Measurements from ENCODE around the gene HOOK2. TPM values are rescaled to one million over a fixed set of nuclear protein-coding genes. Genes with fewer than 3 reads are reported as not detected.

Gene HOOK2
- total RNA-seq, 1 experiment from 2014 or later = 4.9 TPM

DNA sequence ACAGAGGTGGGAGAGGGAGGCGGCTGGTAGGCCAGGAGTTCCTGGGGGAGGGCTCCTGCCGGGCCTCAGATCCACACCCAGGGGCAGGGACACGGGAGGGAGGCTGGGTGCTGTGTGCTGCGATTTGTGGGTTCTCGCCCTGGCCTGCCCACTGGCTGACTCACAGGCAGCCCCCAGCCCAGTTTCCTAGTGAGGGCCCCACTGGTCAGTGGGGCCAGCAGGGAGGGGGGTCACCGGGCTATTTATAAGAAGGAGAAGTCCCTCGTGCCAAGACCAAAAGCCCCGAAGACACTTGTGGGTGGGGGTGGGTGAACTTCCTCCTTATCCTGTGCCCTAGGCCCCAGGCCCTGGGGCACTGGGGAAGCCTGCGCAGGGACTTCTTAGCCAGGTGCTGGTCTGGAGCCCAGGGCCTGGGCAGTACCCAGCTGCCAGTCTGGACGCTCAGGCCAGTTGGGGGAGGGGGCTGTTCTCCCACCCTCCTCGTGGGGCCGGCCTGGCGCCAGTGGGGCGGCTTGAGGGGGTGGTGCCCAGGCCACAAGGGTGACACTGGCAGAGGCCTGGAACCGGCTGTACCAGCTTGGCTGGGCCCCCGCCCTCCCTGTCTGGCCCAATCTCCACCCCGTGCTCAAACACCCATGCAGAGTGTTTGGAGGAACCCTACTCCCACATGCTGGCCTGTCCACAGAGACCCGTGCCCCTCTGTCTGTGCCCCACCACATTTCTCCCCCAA is 11.0 kb upstream of the HOOK2 start:
- no peak for DNase-seq (ENCODE audit: low read depth, low spot score)
- in situ Hi-C loops (cut with HindIII; ENCODE audit: low pct_unique_long_range_greater_than_20kb, low sequenced_read_pairs) = no loop called here

DNA sequence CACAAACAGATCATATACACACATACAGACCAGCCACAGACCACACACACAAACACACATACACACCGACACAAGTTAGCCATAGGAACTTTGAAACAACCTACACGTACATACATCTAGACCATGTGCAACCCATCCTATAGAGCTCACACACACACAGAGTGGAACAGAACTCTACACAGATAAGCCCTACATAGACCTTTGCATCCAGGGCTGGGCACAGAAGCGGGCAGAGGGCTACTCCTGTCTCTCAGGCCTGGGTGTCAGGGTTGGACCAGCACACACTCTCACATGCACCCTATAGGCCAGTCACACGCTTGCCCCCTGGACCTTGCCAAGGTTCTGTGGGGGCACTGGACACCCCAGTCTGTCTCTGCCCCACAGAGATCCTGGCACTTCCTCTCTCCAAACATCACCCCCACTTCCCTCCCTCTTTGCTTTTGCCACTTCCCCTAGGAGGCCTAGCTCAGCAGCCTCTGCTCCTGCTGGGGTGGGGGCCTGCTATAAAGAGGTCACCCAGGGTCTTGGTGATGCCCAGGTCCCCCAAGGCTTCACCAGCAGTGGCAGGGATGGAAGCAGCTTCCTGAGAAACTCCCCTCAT is 10.2 kb upstream of the HOOK2 start:
- no peak for DNase-seq (ENCODE audit: low read depth, low spot score)
- in situ Hi-C loops (cut with HindIII; ENCODE audit: low pct_unique_long_range_greater_than_20kb, low sequenced_read_pairs) = no loop called here

DNA sequence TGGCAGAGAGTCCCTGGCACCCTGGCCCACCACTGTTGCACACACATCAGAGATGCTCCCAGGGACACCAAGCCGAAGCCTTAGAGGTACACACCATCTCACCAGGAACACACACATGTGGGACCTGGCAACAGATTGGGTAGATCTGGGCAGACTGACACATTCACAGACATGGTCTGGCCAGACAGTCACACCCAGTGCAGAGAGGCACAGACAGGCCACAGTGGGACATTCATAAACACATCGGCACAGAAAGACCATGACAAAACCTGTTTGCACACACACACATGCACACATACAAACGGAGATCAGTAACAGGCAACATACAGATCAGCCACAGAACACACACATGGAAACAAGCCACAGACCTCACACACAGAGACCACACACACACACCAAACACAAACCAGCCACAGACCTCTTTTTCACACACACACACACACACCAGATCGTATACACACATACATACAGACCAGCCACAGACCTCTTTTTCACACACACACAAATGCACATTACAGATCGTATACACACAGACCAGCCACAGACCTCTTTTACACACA is 9.6 kb upstream of the HOOK2 start:
- no peak for DNase-seq (ENCODE audit: low read depth, low spot score)
- in situ Hi-C loops (cut with HindIII; ENCODE audit: low pct_unique_long_range_greater_than_20kb, low sequenced_read_pairs) = no loop called here

DNA sequence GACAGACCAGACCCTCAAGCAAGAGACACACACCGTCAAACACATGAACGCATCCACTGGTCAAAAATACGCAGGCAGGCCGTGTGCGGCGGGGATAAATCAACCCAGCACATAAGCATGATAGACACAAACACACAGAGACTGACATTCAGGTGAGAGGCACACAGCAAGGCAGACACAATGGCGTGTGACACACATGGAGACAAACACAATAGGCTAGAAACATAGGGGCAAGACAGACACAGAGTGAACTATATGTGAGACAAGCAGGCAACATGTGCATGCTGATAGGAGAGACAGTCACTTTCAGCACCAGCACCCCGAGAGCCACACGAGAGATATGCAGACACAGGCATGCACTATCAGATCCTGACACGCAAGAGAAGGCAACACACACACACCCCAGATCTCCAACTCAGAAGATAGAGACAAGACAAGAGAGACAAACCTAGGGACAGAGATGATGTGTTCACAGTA is 9.1 kb upstream of the HOOK2 start:
- in situ Hi-C loops (cut with HindIII; ENCODE audit: low pct_unique_long_range_greater_than_20kb, low sequenced_read_pairs) = no loop called here

DNA sequence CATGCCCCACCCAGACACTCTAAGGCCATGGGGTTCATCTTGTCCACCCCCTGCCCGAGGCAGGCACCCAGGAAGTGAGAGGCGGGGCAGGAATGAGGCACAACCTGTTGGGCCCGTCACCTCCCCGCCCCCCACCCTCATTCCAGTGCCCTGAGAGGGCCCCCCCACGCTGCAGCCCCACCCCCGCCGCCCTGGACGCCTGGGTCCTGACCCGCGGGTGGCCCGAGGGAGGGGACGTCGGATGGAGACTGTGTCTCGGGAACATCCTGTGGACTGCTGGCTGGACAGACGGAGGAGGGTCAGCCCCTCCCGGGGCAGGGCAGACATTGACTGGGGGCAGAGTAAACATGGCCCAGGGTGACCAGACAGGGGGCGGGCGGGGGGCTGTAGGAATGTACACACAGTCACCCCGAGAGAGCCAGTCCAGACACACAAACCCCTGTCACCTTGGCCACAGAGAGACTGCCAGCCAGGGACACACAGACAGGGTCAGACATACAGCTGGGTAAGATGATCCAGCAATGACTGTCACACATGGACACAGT is 8.6 kb upstream of the HOOK2 start:
- no peak for DNase-seq (ENCODE audit: low read depth, low spot score)
- in situ Hi-C loops (cut with HindIII; ENCODE audit: low pct_unique_long_range_greater_than_20kb, low sequenced_read_pairs) = no loop called here

More for the DNA sequence above, 9.1 kb upstream of the HOOK2 start:
- no peak for DNase-seq (ENCODE audit: low read depth, low spot score)

DNA sequence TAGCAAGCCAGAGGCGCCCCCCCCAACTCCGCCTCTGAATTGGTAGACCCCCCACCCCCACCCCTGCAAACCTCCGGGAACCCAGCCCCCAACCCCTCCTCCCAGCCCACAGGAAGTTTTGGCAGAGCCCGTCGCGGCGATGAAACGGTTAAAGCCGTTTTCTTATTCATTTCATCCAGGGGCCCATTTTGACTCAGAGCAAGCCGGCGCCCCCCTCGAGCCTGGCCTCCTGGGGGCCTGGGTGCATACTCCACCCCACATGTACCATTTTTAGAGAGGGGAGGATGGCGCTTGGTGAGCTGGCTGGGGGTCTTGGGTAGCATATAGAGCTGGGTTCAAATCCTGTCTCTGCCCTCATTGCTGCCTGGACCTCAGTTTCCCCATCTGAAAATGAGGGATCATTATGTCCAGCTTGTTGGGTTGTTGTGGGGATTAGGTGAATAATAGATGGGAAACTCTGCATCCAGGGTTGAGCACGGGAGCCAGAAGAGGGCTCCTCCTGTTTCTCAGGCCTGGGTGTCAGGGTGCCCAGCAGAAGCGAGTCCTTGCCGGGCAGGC is 8.0 kb upstream of the HOOK2 start:
- in situ Hi-C loops (cut with HindIII; ENCODE audit: low pct_unique_long_range_greater_than_20kb, low sequenced_read_pairs) = no loop called here
- DNase-seq (ENCODE audit: low read depth, low spot score) = no peak

DNA sequence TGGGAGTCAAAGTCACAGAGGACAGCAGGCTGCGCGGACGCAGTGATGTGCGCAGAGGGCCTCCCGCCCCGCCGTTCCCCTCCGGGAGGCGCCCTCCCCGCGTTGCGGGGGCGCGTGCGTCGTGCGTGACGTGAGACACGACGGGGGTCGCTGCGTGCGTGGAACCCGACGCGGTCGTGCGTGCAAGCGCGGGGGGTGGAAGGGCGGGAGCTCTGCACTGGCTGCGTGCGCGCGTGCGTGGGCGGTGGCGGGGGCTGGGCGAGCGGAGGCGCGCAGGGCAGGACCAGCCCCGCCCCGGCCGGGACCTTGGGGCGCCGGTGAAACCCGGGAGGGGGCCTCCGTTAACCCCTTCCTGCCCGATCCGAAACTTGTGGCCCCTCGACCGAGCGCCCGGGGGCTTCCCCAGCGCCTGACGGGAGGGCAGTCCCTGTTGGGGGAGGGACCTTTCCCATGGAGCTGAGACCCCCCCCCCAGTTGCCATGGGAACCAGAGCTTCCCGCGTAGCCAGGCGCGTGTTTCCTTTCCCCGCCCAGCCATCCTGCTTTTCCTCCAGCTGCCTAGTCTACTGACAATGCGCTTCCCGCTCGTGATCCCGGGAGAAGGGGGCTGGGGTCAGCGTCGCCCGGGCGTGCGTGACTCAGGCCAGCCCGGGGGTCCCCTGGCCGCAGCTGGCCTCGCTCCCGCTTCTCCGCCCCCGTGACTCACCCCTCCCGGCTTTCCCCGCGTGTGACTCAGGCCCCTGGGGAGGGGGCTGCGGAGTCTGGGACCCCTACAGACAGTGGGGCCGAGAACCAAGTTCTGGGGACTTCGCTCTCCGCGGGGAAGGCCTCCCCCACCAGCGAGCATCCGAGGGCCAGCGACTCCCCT is 7.3 kb upstream of the HOOK2 start:
- peak; percentile 77 for DNase-seq (ENCODE audit: low read depth, low spot score)
- in situ Hi-C loops (cut with HindIII; ENCODE audit: low pct_unique_long_range_greater_than_20kb, low sequenced_read_pairs) = no loop called here

DNA sequence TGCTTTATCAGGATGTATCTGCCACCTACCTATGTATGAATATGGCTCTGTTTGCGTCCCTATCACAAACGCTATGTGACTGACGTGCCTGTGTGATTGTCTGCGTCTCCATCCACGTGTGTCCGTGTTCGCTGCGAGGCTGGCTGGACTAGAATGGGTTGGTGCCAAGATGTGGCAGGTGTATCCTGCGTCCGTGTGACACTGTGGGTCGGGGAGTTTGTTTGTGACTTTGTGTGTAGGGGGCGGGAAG is 6.7 kb upstream of the HOOK2 start:
- in situ Hi-C loops (cut with HindIII; ENCODE audit: low pct_unique_long_range_greater_than_20kb, low sequenced_read_pairs) = no loop called here
- no peak for DNase-seq (ENCODE audit: low read depth, low spot score)

DNA sequence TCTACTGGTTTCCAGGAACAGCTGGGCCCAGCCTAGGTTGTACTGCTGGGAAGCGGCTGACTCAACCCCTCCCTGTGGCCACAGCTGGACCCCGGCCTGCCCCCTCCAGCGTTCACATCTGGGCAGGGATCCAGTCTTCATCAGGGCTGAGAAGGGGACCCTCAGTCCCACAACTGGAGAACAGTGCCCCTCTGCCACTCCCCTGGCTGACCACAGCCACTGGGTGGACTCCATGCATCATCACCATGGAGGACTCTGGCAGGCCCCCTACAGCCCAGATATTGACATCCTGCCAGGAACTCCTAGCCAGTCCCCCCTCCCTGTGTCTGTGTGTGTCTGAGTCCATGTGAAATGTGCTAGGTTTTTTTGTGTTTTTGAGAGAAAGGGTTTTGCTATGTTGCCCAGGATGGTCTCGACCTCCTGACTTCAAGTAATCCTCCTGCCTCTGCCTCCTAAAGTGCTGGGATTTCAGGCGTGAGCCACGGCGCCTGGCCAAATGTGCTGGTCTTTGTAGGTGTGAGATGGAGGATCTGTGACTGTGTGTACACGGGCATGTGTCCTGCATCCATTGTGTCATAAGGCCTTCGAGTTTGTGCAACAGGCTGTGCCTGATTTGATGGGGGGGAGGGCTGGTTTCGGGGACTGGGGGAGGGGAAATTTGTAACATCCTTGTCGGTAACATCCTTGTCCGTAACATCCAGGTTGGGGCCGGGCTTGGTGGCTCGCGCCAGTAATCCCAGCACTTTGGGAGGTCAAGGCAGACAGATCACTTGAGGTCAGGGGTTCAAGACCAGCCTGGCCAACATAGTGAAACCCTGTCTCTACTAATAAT is 4.0 kb upstream of the HOOK2 start:
- DNase-seq (ENCODE audit: low read depth, low spot score) = peak; percentile 46
- in situ Hi-C loops (cut with HindIII; ENCODE audit: low pct_unique_long_range_greater_than_20kb, low sequenced_read_pairs) = no loop called here

DNA sequence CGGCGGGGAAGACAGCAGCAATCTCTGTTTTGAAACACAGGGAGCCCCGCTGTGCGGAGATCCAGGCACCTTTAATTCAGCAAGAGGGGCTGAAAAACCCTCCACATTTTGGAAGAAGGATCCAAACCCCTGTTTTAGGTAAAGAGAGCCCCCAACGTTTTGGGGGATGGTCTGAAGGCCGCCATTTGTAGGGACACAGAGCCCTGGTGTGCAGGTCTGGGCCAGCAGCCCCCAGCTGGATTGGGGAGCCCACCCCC is 3.5 kb upstream of the HOOK2 start:
- no peak for DNase-seq (ENCODE audit: low read depth, low spot score)
- in situ Hi-C loops (cut with HindIII; ENCODE audit: low pct_unique_long_range_greater_than_20kb, low sequenced_read_pairs) = no loop called here

DNA sequence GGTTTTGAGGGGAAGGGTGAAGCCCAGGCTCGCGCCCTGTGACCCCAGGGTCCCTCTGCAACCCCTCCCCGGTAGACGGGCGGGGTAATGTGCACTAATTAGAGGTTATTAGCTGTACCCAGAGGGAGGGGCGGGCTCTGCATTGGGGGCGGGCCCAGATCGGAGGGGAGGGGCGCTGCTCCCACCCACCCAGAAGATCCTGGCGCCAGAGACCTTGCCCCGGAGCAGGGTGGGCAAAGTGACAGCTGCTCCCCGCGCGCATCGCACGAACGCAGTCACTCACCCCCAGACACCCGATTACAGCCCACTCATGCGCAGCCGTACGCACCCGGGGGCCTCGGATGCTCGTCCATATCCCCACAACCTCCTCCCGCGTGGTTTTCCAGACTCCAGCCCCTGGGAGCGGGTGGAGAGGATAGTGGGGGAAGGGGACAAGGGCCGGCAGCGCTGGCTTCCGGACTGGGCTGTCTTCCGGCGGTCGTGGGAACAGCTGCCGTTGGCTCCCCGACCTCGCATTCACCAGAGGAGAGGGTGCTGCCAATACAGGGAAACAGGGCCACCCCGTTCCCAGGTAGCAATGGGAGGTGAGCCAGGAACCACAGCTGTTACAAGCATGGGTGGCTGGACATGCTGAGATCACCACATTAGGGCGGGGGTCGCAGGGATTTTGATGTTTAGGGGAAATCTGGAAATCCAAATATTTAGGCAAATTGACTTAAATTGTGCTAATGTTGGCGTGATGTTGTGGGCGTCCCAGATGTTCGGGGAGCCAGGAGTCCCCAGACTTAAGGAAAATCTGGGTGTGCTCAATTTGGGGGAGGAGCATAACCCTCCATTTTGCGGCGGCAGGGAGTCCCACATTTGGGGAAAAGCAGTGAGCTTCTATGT is 2.9 kb upstream of the HOOK2 start:
- in situ Hi-C loops (cut with HindIII; ENCODE audit: low pct_unique_long_range_greater_than_20kb, low sequenced_read_pairs) = no loop called here
- peak; percentile 62 for DNase-seq (ENCODE audit: low read depth, low spot score)

DNA sequence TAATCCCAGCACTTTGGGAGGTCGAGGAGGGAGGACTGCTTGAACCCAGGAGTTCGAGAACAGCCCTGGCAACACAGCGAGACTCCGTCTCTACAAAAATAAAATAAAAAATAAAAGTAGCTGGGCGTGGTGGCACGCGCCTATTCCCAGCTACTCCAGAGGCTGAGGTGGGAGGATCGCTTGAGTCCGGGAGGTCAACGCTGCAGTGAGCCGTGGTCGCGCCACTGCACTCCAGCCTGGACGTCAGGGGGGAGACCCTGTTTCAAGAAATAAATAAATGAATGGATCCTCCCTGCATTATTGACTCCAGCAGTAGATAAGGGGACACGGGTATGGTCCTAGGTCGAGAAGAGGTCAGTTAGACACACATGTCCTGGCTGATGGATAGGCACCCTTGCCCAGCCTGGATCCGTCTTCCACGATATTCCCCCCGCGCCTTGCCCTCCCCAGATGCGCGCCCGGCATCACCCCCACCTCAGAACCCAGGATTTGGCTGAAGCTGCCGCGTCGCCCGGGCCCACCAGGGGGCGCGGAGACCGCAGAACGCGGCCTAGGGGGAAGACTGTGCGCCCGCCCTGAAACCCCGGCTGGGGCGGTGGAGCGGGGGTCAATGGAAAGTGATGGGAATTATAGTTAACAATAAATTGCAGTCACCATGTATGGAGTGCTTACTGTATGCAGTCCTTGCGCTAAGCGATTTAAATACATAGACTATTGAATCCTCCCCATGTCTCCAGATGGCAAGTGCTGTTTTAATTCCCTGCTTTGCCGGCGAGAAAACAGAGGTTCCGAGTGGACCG is 2.1 kb upstream of the HOOK2 start:
- in situ Hi-C loops (cut with HindIII; ENCODE audit: low pct_unique_long_range_greater_than_20kb, low sequenced_read_pairs) = no loop called here

DNA sequence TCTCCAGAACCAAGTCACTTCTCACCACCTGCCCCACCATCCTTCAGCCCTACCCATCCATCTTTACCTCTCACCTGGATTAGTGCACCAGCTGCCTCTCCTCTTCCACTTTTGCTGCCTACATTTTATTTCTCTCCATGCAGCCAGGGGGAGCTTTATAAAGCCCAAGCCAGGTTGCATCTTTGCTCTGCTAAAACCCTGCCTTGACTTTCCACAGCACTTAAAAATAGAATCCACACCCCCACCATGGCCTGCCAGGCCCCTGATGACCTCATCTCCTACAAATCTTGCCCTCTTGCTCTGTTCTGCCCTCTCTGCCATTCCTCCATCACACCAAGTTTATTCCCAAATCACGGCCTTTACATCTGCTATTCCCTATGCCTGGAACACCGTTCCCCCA is 1.8 kb downstream of the HOOK2 start:
- DNase-seq (ENCODE audit: low read depth, low spot score) = no peak
- in situ Hi-C loops (cut with HindIII; ENCODE audit: low pct_unique_long_range_greater_than_20kb, low sequenced_read_pairs) = no loop called here

More for the DNA sequence above, 2.1 kb upstream of the HOOK2 start:
- DNase-seq (ENCODE audit: low read depth, low spot score) = peak; percentile 67

DNA sequence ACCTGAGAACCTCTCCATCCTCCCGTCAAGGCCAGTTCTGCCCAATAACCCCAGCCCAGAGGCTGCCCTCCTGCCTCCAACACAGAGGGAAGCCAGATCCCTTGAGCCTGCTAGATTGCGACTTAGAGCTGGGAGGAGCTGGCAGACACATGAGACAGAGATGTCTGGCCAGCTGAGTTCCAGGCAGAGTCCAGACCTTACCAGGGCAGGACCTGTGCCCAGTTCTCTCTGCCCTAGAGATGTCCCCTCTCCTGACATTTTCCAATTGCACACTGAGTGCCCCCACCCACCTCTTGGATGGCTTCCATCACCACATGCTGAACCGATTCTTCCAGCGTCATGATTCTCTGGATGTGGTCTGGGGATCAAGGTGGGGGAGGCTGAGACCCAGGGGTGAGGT is 3.0 kb downstream of the HOOK2 start:
- in situ Hi-C loops (cut with HindIII; ENCODE audit: low pct_unique_long_range_greater_than_20kb, low sequenced_read_pairs) = no loop called here
- no peak for DNase-seq (ENCODE audit: low read depth, low spot score)

DNA sequence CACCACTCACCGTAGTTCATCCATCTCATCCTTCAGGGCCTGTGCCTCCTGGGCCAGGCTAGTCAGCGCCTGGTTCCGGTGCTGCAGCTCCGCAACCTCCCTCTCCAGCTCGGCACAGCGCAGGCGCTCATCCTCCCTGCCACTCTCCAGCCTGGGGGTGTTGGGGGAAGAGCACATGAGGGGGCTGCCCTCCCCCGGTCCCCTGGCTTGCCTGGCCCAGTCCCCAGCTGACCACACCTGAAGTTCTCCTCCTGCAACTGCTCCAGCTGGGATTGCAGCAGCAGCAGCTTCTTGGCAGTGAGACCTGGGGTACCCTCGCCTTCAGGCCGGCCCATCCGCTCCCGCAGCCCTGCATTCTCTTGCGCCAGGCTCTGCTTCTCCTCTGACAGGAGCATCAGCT is 4.4 kb downstream of the HOOK2 start:
- in situ Hi-C loops (cut with HindIII; ENCODE audit: low pct_unique_long_range_greater_than_20kb, low sequenced_read_pairs) = no loop called here
- DNase-seq (ENCODE audit: low read depth, low spot score) = no peak

DNA sequence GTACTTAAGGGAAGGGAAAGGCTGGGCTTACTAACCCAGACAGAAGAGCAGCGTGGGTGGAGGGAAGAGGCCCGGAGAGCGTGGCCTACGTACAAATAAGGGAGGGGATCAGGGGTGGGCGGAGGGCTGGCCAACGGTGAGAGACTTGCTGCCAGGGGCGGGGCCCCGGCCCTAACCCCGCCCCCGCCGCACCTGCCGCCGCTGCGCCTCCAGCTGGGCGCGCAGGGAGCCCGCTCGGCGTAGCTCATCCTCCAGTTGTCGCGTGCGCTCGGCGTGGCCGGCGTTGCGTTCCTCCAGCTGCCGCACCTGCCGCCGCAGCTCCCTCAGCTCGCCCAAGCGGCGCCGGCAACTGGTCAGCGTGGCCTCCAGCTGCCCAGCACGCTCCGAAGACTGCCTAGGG is 5.7 kb downstream of the HOOK2 start:
- DNase-seq (ENCODE audit: low read depth, low spot score) = no peak
- in situ Hi-C loops (cut with HindIII; ENCODE audit: low pct_unique_long_range_greater_than_20kb, low sequenced_read_pairs) = no loop called here
